H1 (cell line): ENCODE measurements around the gene FRMD6. TPM values are rescaled to one million over a fixed set of nuclear protein-coding genes. Genes with fewer than 3 reads are reported as not detected.

Experiments
- CTCF ChIA-PET: fragments of 300-600 bp; sonication (Branson Sonifier 250); formaldehyde crosslinking; loops from one replicate; lab custom pipeline; 2021; ENCODE audit not compliant: partially characterized antibody; lab: Charles Lee
- POLR2A ChIA-PET: fragments of 300-600 bp; sonication (Branson Sonifier 250); formaldehyde crosslinking; loops from one replicate; lab custom pipeline; 2021; ENCODE audit warnings: inconsistent platforms; ENCODE audit not compliant: partially characterized antibody; lab: Charles Lee
- DNase-seq, 2 experiments: peaks; one replicate each; pipeline versions ENCODE4 v3.0.0 to v3.0.0-alpha.2; 2010 to 2022; ENCODE audit warnings: low spot score in 2 of 2, low read depth in 1 of 2, mixed read lengths in 1 of 2
- FAIRE-seq: peaks from 2 replicates; lab custom pipeline; 2011; peaks lifted over from hg19 to GRCh38; lab: Jason Lieb, UNC
- H2AFZ ChIP-seq: 2 replicates; pipeline ENCODE4 v1.8.1; 2012; ENCODE audit warnings: low read length, inconsistent platforms
- H2AK5ac ChIP-seq: 2 replicates; pipeline ENCODE4 v1.6.1; 2013; ENCODE audit warnings: low read depth, low read length
- H2BK120ac ChIP-seq: replicated peaks from 2 replicates; pipeline ENCODE3; 2013; ENCODE audit warnings: low read depth, low read length, inconsistent platforms
- H2BK12ac ChIP-seq: 2 replicates; pipeline ENCODE4 v1.6.1; 2013; ENCODE audit warnings: low read depth, low read length
- H2BK15ac ChIP-seq: 2 replicates; pipeline ENCODE4 v1.6.1; 2013; ENCODE audit warnings: low read length
- H2BK20ac ChIP-seq: 2 replicates; pipeline ENCODE4 v1.6.1; 2013; ENCODE audit warnings: low read length
- H2BK5ac ChIP-seq: 2 replicates; pipeline ENCODE4 v1.6.1; 2013; ENCODE audit warnings: low read depth, low read length
- H3K14ac ChIP-seq: 2 replicates; pipeline ENCODE4 v1.6.1; 2013; ENCODE audit warnings: inconsistent platforms; ENCODE audit not compliant: insufficient read length
- H3K18ac ChIP-seq: 2 replicates; pipeline ENCODE4 v1.6.1; 2013; ENCODE audit warnings: low read length; ENCODE audit errors: extremely low read depth
- H3K23ac ChIP-seq: 2 replicates; pipeline ENCODE4 v1.6.1; 2013; ENCODE audit warnings: inconsistent platforms; ENCODE audit not compliant: insufficient read length
- H3K23me2 ChIP-seq: 2 replicates; pipeline ENCODE4 v1.6.1; 2013; ENCODE audit warnings: low read depth, low read length
- H3K27ac ChIP-seq: 2 replicates; pipeline ENCODE4 v1.6.1; 2011; ENCODE audit warnings: low read depth, low read length, inconsistent platforms
- H3K27me3 ChIP-seq, 4 experiments: replicated peaks in 1 of 4; 1 replicate in 1 of 4; 2 replicates in 3 of 4; pipeline versions ENCODE4 v1.6.1 to v1.8.1; 2011 to 2013; ENCODE audit warnings: low read length in 3 of 4, mild to moderate bottlenecking in 3 of 4, inconsistent platforms in 2 of 4, mixed read lengths in 2 of 4, moderate library complexity in 1 of 4; ENCODE audit not compliant: control insufficient read depth in 3 of 4, insufficient read depth in 3 of 4; ENCODE audit errors: extremely low read depth in 1 of 4
- H3K36me3 ChIP-seq, 4 experiments: 2 replicates each; pipeline versions ENCODE4 v1.6.1 to v1.8.1; 2011 to 2013; ENCODE audit warnings: mild to moderate bottlenecking in 4 of 4, low read length in 3 of 4, moderate library complexity in 2 of 4, control low read depth in 1 of 4, inconsistent platforms in 1 of 4; ENCODE audit not compliant: insufficient read depth in 4 of 4, control insufficient read depth in 2 of 4
- H3K4ac ChIP-seq: replicated peaks from 2 replicates; pipeline ENCODE3; 2013; ENCODE audit warnings: low read length, low read depth, mixed read lengths, inconsistent platforms; ENCODE audit not compliant: insufficient read length
- H3K4me1 ChIP-seq, 4 experiments: replicated peaks in 1 of 4; 1 replicate in 1 of 4; 2 replicates in 3 of 4; pipeline versions ENCODE4 v1.6.1 to v1.8.1; 2011 to 2013; ENCODE audit warnings: low read length in 3 of 4, inconsistent platforms in 2 of 4, mixed read lengths in 1 of 4; ENCODE audit not compliant: insufficient read depth in 4 of 4, control insufficient read depth in 3 of 4
- H3K4me2 ChIP-seq, 2 experiments: 2 replicates each; pipeline versions ENCODE4 v1.6.1 to v1.8.1; 2011 to 2013; ENCODE audit warnings: low read depth in 2 of 2, low read length in 2 of 2, control low read depth in 1 of 2, inconsistent platforms in 1 of 2, mild to moderate bottlenecking in 1 of 2; ENCODE audit not compliant: insufficient read depth in 1 of 2
- H3K4me3 ChIP-seq, 4 experiments: fragments of 200-600, 300-600 bp in 1 of 4; sonication (generic), shearing (Covaris generic), sonication (Bioruptor Twin) in 1 of 4; 2 replicates each; pipeline versions ENCODE4 v1.5.1 to v1.8.1; 2011 to 2016; ENCODE audit warnings: low read length in 4 of 4, low read depth in 3 of 4, control low read depth in 2 of 4, inconsistent platforms in 2 of 4, mild to moderate bottlenecking in 2 of 4, mixed read lengths in 1 of 4, moderate library complexity in 1 of 4; ENCODE audit not compliant: insufficient read depth in 2 of 4; ENCODE audit errors: extremely low read depth in 1 of 4
- H3K56ac ChIP-seq: replicated peaks from 2 replicates; pipeline ENCODE3; 2013; ENCODE audit warnings: low read depth, mild to moderate bottlenecking, mixed read lengths, low read length, inconsistent platforms; ENCODE audit not compliant: insufficient read length
- H3K79me1 ChIP-seq: 2 replicates; pipeline ENCODE4 v1.6.1; 2013; ENCODE audit warnings: low read depth, low read length, control low read depth
- H3K79me2 ChIP-seq, 2 experiments: 2 replicates each; pipeline versions ENCODE4 v1.6.1 to v1.8.1; 2012 to 2013; ENCODE audit warnings: low read length in 2 of 2, mild to moderate bottlenecking in 2 of 2, inconsistent platforms in 1 of 2; ENCODE audit not compliant: insufficient read depth in 2 of 2, control insufficient read depth in 1 of 2
- H3K9ac ChIP-seq, 4 experiments: replicated peaks in 1 of 4; 1 replicate in 1 of 4; 2 replicates in 3 of 4; pipeline versions ENCODE4 v1.6.1 to v1.8.1; 2011 to 2013; ENCODE audit warnings: low read depth in 3 of 4, low read length in 3 of 4, control low read depth in 2 of 4, mild to moderate bottlenecking in 2 of 4, moderate library complexity in 2 of 4, inconsistent platforms in 1 of 4; ENCODE audit errors: extremely low read depth in 1 of 4
- H3K9me3 ChIP-seq, 2 experiments: 2 replicates each; pipeline versions ENCODE4 v1.6.1 to v1.8.1; 2012 to 2013; ENCODE audit warnings: mild to moderate bottlenecking in 2 of 2, moderate library complexity in 2 of 2, control low read depth in 1 of 2, inconsistent platforms in 1 of 2, low read depth in 1 of 2, low read length in 1 of 2, mixed read lengths in 1 of 2; ENCODE audit not compliant: insufficient read depth in 2 of 2
- H4K20me1 ChIP-seq, 2 experiments: replicated peaks in 1 of 2; 2 replicates each; pipeline versions ENCODE3 to v1.8.1; 2011 to 2013; ENCODE audit warnings: inconsistent platforms in 2 of 2, low read length in 2 of 2, mild to moderate bottlenecking in 1 of 2; ENCODE audit not compliant: insufficient read depth in 2 of 2, control insufficient read depth in 1 of 2
- H4K5ac ChIP-seq: 2 replicates; pipeline ENCODE4 v1.6.1; 2013; ENCODE audit warnings: low read length, low read depth, mixed read lengths, inconsistent platforms; ENCODE audit not compliant: insufficient read length
- H4K8ac ChIP-seq: 2 replicates; pipeline ENCODE4 v1.8.0; 2013; ENCODE audit warnings: mild to moderate bottlenecking, moderate library complexity, low read length, inconsistent platforms; ENCODE audit not compliant: insufficient read depth; ENCODE audit errors: extremely low read depth
- H4K91ac ChIP-seq: replicated peaks from 2 replicates; pipeline ENCODE3; 2013; ENCODE audit warnings: low read length, mixed read lengths, inconsistent platforms; ENCODE audit not compliant: insufficient read length
- BCL11A ChIP-seq, 2 experiments: IDR thresholded peaks; one replicate each; pipeline ENCODE4 v1.6.1; 2011; ENCODE audit warnings: low read depth in 2 of 2, low read length in 2 of 2, mild to moderate bottlenecking in 2 of 2
- EZH2 ChIP-seq: fragments of 200-600 bp; sonication (generic); IDR thresholded peaks from 2 replicates; pipeline ENCODE4 v1.7.1; 2012; ENCODE audit warnings: low read depth, mild to moderate bottlenecking, moderate library complexity, low read length, inconsistent platforms; ENCODE audit not compliant: severe bottlenecking
- FOSL1 ChIP-seq: IDR thresholded peaks from 2 replicates; pipeline ENCODE4 v1.6.1; 2011; ENCODE audit warnings: mild to moderate bottlenecking, low read depth, low read length, moderate library complexity; ENCODE audit not compliant: insufficient read depth
- KDM1A ChIP-seq: fragments of 200-600, 300-600 bp; sonication (generic); IDR thresholded peaks from 2 replicates; pipeline ENCODE4 v1.7.1; 2016; ENCODE audit warnings: mild to moderate bottlenecking, low read length, borderline replicate concordance
- KDM4A ChIP-seq: IDR thresholded peaks from one replicate; pipeline ENCODE4 v1.7.1; 2012; ENCODE audit warnings: low read depth, mild to moderate bottlenecking, moderate library complexity, low read length, inconsistent platforms; ENCODE audit not compliant: severe bottlenecking
- SAP30 ChIP-seq: fragments of 300-600 bp; sonication (generic); IDR thresholded peaks from 2 replicates; pipeline ENCODE4 v1.7.1; 2012; ENCODE audit warnings: low read length, moderate library complexity, mild to moderate bottlenecking, inconsistent platforms; ENCODE audit not compliant: insufficient read depth, insufficient replicate concordance
- ZNF274 ChIP-seq: IDR thresholded peaks from 2 replicates; pipeline ENCODE4 v1.7.0; 2012; ENCODE audit warnings: low read length, borderline replicate concordance; ENCODE audit errors: extremely low read depth
- WGBS, 2 experiments: shearing (Covaris generic) in 1 of 2; methylation state at CpG; one replicate each; pipeline versions ENCODE4 v1.1.6 to v1.1.7; 2013 to 2015; ENCODE audit warnings: low lambda C conversion rate in 2 of 2, mixed read lengths in 2 of 2, inconsistent platforms in 1 of 2, low coverage in 1 of 2, missing lambda C conversion rate in 1 of 2; ENCODE audit not compliant: insufficient replicate concordance in 2 of 2, insufficient coverage in 1 of 2, insufficient read length in 1 of 2; ENCODE audit errors: extremely low coverage in 1 of 2, missing lambda C conversion rate in 1 of 2; 5-methylcytosine and 5-hydroxymethylcytosine counted together
- polyA plus RNA-seq, 7 experiments: library from polyadenylated mRNA; depleted of rRNA in 3 of 7; stranded (reverse) in 5 of 7; unstranded in 2 of 7; fragments of >200 nt in 5 of 7; fragments of 200-250 nt in 2 of 7; gene quantifications; 1 replicate in 5 of 7; 2 replicates in 1 of 7; 4 replicates in 1 of 7; pipeline versions ENCODE4 v1.2.1 to v1.2.3, GENCODE V29; 2011 to 2013; ENCODE audit warnings: missing spikeins in 2 of 7, mixed read lengths in 2 of 7
- total RNA-seq: library from RNA; stranded (reverse); fragmentation: NEBNext Ultra II Directional; extraction: Animal tissue kit (Norgen Biotek cat#: 25700); gene quantifications from 2 replicates; pipeline ENCODE4 v1.2.1, GENCODE V29; 2021

FRMD6 gene
- total and polyA plus RNA-seq, 2 of the 8 experiments (the other 6 are each of a cell fraction or from before 2014, with no cell fraction given), result 5.4 to 23.7 TPM

DNA sequence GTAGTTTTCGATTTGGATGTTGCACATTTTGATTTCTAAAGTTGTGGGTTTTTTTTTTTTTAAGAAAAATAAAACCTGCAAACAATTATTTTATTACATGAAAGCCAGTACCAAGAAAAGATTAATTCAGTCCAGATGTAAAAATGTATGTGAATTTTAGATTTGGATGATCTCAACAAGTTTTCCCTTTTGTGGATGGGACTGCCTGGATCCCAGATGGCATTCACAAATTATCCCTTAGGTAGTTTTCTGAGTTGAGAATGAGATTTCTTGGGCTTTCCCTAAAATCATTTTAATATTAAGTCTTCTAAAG lies 2.8 kb downstream of the FRMD6 start:
- Histone ChIP-seq H3K4me2 (no peak overlapping the region), H3K9me3 (no peaks in the 10 kb centered on the region), H2BK120ac (no peak overlapping the region), H3K18ac (no peak overlapping the region), H2BK15ac (no peak overlapping the region), H3K4me1 (peaks cover 0 to 9% (median 0%) of the 10 kb centered on the region in 4 experiments; a peak in 3 of 7 replicates), H4K20me1 (peaks cover 0 to 1% of the 10 kb centered on the region in 2 experiments), H2BK12ac (no peak overlapping the region), H3K27ac (no peak overlapping the region), H3K36me3 (no peaks in the 10 kb centered on the region), H2AK5ac (no peak overlapping the region), H3K56ac (no peak overlapping the region), H4K5ac (no peak overlapping the region), H3K79me1 (peaks cover 3% of the 10 kb centered on the region), H3K4ac (no peak overlapping the region), H3K23me2 (peaks cover 11% of the 10 kb centered on the region), H3K4me3 (no peak overlapping the region), H3K9ac (no peak overlapping the region), H3K27me3 (no peaks in the 10 kb centered on the region), H3K14ac (no peak overlapping the region), H4K8ac (no peak overlapping the region), H4K91ac (no peak overlapping the region), H2BK20ac (no peak overlapping the region), H3K79me2 (peaks cover 0 to 42% of the 10 kb centered on the region in 2 experiments; a peak in 3 of 4 replicates), H2AFZ (no peak overlapping the region), H3K23ac (no peak overlapping the region), H2BK5ac (no peak overlapping the region)
- 79% methylated on average over 1 of the region's 1 CpG; no CpG with 5 or more reads in 1 of the 2 experiments for WGBS, 2 experiments
- CTCF ChIA-PET, result interaction anchor here (0.6 to 0.8 kb wide), 3 partner anchors 28 to 259 kb away, joined by 3 to 4 read pairs (median 3); no protein-coding TSS in a partner anchor
- no peak for DNase-seq
- POLR2A ChIA-PET, result no interaction called here
- FAIRE-seq, result no peak
- TF ChIP-seq KDM1A (no peak), SAP30 (no peak), BCL11A (IDR thresholded peaks at IDR 0.05; ENCODE audit: low read depth in 2 of 2, low read length in 2 of 2) (no peak), KDM4A (no peak), EZH2 (no peak), ZNF274 (no peak), FOSL1 (no peak)
